NT2/D1 (cell line): ENCODE measurements around the gene PGS1.

ENCODE experiments used
- SUZ12 ChIP-seq: IDR thresholded peaks from 2 replicates; pipeline ENCODE4 v1.6.1; 2011; ENCODE audit not compliant: insufficient read length, insufficient read depth; ENCODE audit errors: extremely low read depth
- ZNF274 ChIP-seq: IDR thresholded peaks from 2 replicates; pipeline ENCODE4 v1.6.1; 2011; ENCODE audit warnings: mild to moderate bottlenecking, low read depth, low read length

DNA sequence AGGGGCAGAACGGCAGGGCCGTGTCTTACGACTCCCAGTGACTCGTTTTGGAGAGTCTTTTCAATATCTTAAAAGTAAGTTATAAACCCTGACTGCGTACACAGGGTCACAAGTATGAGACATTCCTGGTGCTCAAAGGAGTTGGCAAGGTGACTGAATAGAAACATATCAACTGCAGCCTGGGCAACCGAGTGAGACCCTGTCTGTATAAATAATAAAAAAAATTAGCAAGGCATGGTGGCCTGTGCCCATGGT, 83.3 kb downstream of the PGS1 start:
- TF ChIP-seq SUZ12 (no peak), ZNF274 (no peak)
